GF-D8 (cell line): ENCODE data around the gene GGACT.

Source experiments
- DNase-seq: peaks from one replicate; lab custom pipeline; 2025; lab: John Stamatoyannopoulos, UW

The GGACT gene

DNA sequence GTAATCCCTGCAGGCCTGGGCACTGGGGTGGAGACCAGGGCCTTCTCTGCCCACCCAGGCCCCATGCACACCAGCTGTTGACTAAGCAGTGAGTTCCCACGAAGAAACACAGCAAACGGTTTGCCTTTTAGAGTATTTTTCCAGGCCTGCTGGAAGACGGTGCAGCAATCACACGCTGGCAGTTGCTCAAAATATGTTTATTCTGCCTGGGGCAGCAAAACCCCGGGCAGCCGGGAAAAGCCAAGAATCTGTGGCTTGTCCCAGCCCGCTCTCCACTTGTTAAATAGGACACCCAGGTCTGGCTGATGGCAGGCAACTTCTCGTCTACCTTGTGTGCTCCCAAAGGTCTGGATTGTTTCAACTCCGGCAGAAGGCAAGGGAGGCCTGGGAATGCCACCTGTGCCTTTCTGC lies 40.8 kb downstream of the GGACT start:
- no peak for DNase-seq

DNA sequence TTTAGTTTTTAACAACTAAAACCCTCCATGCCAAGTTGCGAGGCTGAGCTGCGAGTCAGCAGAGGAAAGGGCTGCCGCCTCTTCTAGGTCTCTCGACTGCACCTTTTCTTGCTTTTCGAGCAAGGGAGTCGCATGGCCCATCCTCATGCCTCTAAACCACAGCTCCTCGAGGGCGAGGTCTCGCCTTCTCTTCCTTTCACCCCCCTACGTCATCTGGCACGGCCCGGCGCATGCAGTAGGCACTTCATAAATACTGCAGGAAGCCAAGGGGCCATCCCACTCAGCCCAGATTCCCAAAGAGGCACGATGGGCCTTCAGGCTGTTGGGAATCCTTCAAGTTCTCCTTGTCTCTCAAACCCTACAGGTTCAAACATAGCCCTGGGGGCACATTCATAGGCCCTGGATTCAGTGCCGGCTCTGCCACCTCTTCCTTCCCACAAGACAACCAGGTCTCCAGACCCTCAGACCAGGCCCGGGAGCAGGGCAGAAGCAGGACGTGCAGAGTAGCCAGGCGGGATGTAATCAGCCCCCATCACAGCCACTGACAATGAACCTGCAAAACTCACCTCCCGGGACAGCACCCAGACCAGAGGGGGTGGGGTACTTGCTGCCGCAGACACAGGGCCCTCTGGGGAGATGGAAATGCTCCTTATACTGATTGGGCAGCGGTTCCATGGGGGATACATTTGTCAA lies 41.7 kb downstream of the GGACT start:
- no peak for DNase-seq

DNA sequence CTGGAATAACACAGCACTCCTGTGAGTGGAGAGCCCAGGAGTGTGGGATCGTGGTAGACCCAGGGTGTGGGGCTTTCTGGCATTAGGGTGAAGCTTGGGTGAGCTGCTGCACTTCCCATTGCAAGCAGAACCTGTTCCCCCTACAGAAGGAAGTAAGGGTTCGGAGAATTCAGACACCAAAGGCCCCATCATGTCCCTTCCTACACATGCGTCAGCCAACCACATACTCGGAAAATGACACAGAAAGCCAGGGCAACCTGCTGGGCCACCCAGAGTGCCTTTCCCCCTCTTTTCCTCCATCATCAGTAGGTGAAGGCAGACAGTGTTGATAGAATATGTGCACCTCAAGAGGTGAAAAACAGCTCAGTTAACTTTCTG lies 42.9 kb downstream of the GGACT start:
- no peak for DNase-seq

GRCh38 chr13:100544866-100545683 lies 43.5 kb downstream of the GGACT start:
- no peak for DNase-seq

GRCh38 chr13:100543872-100544602 lies 44.6 kb downstream of the GGACT start:
- no peak for DNase-seq

- DNase-seq: no peak
Measured at GRCh38 chr13:100542826-100543156, 45.8 kb downstream of the GGACT start.

DNA sequence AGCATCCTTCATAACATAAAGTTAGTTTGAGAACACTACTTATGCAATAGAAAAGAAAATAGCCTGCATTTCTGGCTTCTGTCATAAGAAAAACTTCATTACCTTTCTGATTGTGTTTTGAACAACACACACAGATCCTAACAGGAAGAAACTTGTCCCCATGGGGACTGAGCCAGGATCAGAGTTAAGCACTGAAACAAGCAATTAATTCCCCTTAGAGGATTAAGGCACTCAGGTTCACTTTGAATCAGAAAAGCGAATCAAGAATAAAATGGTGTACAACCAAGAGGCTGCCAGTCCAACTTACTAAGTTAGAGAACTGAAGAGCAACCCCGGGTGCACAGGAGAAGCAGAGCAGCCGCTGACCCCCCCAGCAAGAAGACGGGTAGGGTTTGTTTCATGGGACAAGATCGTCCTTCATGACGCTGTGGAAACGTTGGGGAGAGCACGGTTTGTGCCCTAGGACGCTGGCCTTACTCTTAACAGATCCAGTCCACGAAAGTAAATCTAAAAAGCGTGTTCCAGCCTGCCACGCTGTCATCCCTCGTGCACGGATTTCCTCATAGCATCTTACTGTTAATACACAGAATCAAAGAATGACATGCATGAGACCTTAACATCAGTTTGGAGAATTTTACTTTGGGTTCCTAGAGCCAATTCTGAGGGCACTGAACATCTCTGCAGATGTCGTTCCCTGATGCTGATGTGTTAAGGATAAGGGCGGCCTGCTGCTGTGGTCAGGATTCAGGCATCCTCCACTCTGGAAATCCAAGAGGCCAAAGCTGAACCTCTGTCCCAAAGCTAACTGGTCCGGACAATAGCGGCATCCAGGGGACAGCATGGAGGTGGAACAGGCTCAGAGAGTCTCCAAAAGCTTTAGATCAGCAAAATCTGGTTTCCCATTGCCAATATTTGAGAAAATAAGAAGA lies 46.4 kb downstream of the GGACT start:
- DNase-seq: no peak

GRCh38 chr13:100540621-100541020 lies 48.0 kb downstream of the GGACT start:
- no peak for DNase-seq

DNA sequence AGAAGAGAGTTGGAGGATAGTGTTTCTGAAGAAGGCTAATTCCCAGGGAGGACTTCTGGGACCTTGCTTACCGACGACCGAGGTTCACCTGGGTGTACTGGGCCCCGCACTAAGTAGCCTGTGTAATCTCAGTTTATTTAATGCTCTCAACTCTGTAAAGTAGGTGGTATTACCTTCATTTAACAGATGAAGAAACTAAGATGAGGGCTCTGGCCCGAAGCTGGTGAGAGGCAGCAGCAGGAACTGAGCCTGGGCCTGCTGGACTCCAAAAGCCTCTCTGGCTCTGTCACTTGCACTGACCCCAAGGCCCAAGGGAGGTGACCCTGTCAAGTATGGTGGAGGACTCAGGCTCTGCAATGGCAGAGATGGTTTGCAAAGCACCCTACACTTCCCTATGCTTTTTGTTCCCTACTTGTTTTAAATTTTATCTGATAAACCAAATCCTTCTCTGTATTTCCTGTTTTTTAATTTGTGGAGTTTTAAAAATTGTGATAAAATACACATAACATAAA lies 50.6 kb downstream of the GGACT start:
- DNase-seq: no peak

DNA sequence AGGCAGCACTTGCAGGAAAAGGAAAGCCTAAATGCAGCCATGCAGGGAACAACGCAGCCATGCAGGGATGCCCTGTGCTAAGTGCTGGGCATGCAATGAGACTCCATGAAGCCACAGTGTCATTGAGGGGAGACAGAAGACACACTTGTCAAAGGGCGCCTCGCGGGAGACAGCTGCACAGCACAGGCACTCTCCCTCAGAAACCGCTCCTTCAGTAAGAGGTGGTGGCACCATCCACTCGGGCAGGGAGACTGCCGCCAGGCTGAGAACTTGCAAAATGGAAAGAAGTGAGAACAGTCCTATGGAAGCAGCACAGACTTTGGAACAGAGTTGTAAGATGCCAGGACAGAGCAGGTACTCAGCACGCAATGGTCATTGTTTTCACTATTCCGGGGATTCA lies 51.1 kb downstream of the GGACT start:
- DNase-seq: no peak

- DNase-seq: no peak
Measured at GRCh38 chr13:100536643-100537180, 51.9 kb downstream of the GGACT start.

- no peak for DNase-seq
Measured at GRCh38 chr13:100535426-100536135, 53.0 kb downstream of the GGACT start.

DNA sequence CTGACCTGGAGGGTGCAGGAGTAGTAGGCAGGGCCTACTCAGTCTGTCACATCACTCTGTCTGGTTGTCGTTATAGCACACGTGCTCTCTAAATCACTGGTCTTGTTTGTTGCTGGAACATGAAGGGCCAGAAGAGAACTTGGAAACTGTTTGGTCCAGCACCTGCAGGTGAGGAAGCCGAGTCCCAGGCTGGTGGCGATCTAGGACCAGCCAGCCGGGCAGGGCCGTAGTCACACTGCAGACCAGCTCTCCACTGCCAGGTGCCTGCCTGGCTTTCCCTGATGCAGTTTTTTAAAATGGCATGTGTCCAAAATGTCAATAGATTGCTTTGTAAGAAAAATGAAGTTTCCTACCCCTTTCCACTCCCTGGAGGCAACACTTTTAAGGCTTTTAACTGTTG lies 53.7 kb downstream of the GGACT start:
- DNase-seq: no peak

GRCh38 chr13:100534147-100534843 lies 54.3 kb downstream of the GGACT start:
- DNase-seq: no peak

GRCh38 chr13:100533588-100534041 lies 55.0 kb downstream of the GGACT start:
- DNase-seq: no peak

GRCh38 chr13:100532836-100533435 lies 55.7 kb downstream of the GGACT start:
- no peak for DNase-seq

DNA sequence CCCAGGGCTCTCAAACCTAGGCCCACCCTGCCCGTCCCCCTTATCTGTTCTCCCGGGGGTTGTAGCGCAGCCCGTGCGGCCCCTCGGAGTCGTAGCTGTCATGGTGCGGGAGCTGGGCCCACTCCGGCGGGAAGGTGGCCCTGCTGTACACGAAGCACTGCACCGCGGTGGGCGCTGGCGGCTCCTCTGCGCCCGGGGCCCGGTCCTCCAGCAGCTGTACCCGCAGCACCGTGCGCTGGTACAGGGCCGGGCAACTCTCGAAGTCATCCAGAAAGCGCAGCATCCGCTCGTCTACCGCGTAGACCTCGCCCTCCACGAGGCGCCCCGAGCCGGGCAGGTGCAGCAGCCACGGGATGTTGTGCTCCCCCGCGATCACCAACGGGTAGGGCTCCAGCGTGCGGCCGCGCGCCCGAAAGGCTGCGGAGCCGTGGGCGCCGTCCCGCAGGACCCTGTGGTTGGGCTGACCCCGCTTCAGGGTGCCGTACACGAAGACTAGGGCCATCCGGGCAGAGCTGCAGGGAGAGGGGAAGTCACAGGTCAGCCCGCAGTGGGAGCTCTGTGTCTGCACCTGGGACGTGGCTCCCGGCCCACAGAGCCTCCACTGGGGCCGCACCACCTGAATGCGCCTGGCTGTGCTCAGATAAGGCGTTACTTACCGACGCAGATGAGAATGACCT lies 56.4 kb downstream of the GGACT start:
- DNase-seq: no peak

- no peak for DNase-seq
Measured at GRCh38 chr13:100530671-100531213, 57.8 kb downstream of the GGACT start.
